Central memory CD8-positive, alpha-beta T cell (primary cell): ENCODE measurements around the gene LRCOL1.

Experiments used
- ATAC-seq: fragments of 150-1000 bp; cut with Tn5 transposase; replicated peaks from 2 replicates; pipeline ENCODE4 v1.10.0; 2022; ENCODE audit warnings: mild to moderate bottlenecking, moderate FRiP score, moderate number of reproducible peaks; ENCODE audit not compliant: poor library complexity, severe bottlenecking; ENCODE audit errors: extremely low read depth
- DNase-seq, 2 donors: peaks; one replicate each; pipeline ENCODE4 v3.0.0; 2021; ENCODE audit warnings: low spot score in 2 of 2
- H3K27ac Mint-ChIP-seq: one replicate; pipeline ENCODE4 v1.8.0; 2022; ENCODE audit warnings: low read depth, mild to moderate bottlenecking, moderate library complexity, mixed read lengths
- H3K27me3 Mint-ChIP-seq: one replicate; pipeline ENCODE4 v1.8.0; 2022; ENCODE audit warnings: mixed read lengths
- H3K36me3 Mint-ChIP-seq: one replicate; pipeline ENCODE4 v1.8.0; 2022; ENCODE audit warnings: mild to moderate bottlenecking, moderate library complexity, mixed read lengths; ENCODE audit not compliant: insufficient read depth
- H3K4me1 Mint-ChIP-seq: one replicate; pipeline ENCODE4 v1.8.0; 2022; ENCODE audit warnings: mixed read lengths
- H3K4me3 Mint-ChIP-seq: one replicate; pipeline ENCODE4 v1.8.0; 2022; ENCODE audit warnings: mild to moderate bottlenecking, moderate library complexity, mixed read lengths
- H3K9me3 Mint-ChIP-seq: one replicate; pipeline ENCODE4 v1.8.0; 2022; ENCODE audit warnings: mixed read lengths

Gene LRCOL1

DNA sequence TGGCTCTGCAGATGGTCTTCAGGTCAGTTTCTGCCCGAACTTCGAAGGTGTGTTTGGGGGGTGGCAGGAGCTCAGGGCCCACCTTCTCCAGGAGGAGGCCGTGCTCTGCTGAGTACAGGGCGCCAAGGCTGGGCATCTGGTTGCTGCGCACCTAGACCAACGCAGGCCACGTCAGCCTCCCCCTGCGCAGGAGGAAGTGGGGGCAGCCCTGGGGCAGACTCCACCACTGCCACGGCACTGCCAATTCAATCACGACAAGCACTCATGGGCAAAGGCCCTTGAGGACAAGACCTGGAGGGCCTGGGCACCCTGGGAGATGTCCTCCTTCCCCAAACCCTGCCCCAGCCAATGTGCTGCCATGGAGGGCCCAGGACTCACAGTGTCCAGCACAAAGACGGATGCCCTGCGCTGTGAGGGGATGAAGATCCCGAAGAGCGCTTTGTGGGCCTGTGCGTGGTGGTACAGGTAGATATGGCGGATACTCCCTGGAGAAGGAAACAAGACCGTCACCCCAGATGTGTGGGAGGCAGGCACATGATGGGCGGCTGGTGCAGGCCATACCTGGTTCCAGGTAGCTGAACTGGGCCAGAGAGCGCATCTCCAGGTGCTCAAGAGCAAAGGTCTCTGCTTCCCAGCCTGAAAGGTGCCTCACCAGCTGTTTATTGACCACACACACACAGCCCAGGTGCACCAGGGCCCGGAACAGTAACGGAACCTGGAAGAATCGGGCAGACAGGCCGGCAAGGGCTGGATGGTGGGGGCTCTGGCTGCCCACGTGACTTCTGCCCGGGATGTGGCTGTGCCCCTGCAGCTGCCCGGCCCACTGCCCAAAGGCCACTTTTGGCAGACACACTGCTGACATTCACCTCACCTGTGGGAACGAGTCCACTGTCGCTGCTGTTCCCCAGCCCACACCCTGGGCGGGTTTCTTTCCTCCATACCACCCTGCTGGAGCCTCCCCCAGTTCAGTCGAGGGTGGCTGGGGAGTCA is 32.8 kb upstream of the LRCOL1 start:
- Mint-ChIP-seq H3K4me3 (no peak overlapping the region), H3K36me3 (peaks cover 11% of the 10 kb centered on the region), H3K9me3 (no peaks in the 10 kb centered on the region), H3K27ac (no peak overlapping the region), H3K27me3 (no peaks in the 10 kb centered on the region), H3K4me1 (peaks cover 6% of the 10 kb centered on the region)
- ATAC-seq = no peak
- no peak for DNase-seq

DNA sequence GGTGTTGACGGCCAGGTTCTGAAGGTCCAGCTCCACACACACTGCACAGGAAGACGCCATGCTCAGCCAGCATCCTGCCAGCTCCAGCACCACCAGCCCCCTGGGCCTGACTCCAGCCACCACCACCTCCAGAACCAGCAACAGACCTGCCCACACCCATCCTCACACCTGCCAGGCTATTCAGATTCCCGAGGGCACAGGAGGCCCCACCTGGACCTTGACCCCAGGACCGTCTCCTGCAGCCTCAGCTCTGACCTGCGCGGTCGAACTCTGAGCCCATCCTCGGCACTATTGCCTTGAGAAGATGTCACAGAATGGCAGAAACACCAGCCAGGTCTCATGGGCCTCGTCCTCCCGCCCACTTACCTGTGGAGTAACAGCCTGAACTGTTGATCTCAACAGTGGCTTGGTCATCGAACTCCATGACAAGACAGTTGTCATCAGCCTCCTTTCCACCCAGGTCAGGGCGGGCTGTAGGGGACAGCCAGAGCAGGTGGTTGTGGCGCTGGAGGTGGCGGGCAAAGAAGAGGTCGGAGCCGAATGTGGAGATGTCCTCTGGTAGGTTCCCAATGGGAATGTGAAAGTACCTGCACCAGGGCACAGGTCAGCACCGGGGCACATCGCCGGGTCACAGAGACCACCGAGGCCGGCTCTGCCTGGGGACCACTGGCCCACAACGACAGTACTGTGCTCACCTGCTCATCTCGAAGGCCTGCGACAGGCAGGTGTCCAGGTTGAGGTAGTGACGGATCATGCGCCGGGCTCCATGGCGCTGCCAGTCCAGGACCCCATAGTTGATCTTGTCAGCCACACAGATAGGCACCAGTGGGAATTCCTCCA is 31.6 kb upstream of the LRCOL1 start:
- Mint-ChIP-seq H3K27me3 (no peaks in the 10 kb centered on the region), H3K4me1 (peaks cover 6% of the 10 kb centered on the region), H3K36me3 (peaks cover 10% of the 10 kb centered on the region), H3K9me3 (no peaks in the 10 kb centered on the region), H3K4me3 (no peak overlapping the region), H3K27ac (no peak overlapping the region)
- no peak for ATAC-seq
- no peak for DNase-seq

GRCh38 chr12:132640936-132641335 is 30.6 kb upstream of the LRCOL1 start:
- ATAC-seq = no peak
- DNase-seq = no peak
- no peak overlapping the region for H3K27ac Mint-ChIP-seq
- no peaks in the 10 kb centered on the region for H3K9me3 Mint-ChIP-seq
- H3K4me3 Mint-ChIP-seq = no peak overlapping the region
- peaks cover 6% of the 10 kb centered on the region for H3K4me1 Mint-ChIP-seq
- peaks cover 12% of the 10 kb centered on the region for H3K36me3 Mint-ChIP-seq
- no peaks in the 10 kb centered on the region for H3K27me3 Mint-ChIP-seq

GRCh38 chr12:132639956-132640520 is 29.7 kb upstream of the LRCOL1 start:
- no peak for DNase-seq
- Mint-ChIP-seq H3K27me3 (no peaks in the 10 kb centered on the region), H3K27ac (no peak overlapping the region), H3K9me3 (no peaks in the 10 kb centered on the region), H3K36me3 (peaks cover 14% of the 10 kb centered on the region), H3K4me1 (peaks cover 6% of the 10 kb centered on the region), H3K4me3 (no peak overlapping the region)
- ATAC-seq = no peak

DNA sequence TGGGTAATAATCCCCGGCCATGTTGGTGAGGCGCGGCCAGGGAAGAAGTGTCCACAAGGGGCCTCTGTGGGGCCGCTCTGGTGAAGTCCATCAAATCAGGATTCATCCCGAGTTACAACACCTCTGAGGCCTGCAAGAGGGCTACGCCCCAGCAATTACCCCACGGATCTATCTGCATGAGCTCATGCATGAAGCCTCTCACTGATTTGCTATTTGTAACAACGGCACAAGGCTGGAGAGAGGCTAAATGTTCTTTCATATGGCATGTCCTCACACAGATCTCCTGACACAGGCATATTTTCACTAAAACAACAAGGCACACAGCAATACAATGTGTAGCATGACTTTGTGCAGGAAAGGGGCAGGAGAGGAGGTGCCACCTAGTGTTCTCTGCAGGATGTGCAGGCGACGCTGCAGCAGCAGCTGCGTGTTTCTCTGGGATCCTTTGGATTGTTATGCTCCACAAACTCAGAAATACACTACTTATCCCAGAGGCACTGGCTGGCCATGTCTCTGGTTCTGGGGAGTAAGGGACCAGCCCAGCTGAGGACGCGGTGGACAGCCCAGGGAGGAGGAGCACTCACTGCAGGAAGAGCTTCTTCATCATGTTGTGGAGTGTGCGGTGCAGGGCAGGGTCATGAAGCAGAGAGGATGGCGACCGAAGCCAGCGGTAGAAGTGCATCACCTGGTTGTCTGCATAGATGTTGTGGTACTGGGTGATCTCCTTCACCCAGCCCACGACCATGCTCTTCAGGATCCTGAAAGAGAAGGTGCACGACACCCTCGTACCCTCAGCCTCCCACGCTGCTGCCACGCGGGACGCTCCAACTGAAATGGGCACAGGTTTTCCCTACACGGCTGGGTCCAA is 28.4 kb upstream of the LRCOL1 start:
- Mint-ChIP-seq H3K27ac (no peak overlapping the region), H3K4me1 (peaks cover 6% of the 10 kb centered on the region), H3K9me3 (no peaks in the 10 kb centered on the region), H3K4me3 (no peak overlapping the region), H3K36me3 (peaks cover 14% of the 10 kb centered on the region), H3K27me3 (no peaks in the 10 kb centered on the region)
- DNase-seq = no peak
- ATAC-seq = no peak

- ATAC-seq = no peak
- Mint-ChIP-seq H3K27ac (no peak overlapping the region), H3K4me1 (peaks cover 6% of the 10 kb centered on the region), H3K4me3 (no peak overlapping the region), H3K36me3 (peaks cover 18% of the 10 kb centered on the region), H3K27me3 (no peaks in the 10 kb centered on the region), H3K9me3 (no peaks in the 10 kb centered on the region)
- DNase-seq = no peak
Measured at GRCh38 chr12:132637811-132638210, 27.4 kb upstream of the LRCOL1 start.

DNA sequence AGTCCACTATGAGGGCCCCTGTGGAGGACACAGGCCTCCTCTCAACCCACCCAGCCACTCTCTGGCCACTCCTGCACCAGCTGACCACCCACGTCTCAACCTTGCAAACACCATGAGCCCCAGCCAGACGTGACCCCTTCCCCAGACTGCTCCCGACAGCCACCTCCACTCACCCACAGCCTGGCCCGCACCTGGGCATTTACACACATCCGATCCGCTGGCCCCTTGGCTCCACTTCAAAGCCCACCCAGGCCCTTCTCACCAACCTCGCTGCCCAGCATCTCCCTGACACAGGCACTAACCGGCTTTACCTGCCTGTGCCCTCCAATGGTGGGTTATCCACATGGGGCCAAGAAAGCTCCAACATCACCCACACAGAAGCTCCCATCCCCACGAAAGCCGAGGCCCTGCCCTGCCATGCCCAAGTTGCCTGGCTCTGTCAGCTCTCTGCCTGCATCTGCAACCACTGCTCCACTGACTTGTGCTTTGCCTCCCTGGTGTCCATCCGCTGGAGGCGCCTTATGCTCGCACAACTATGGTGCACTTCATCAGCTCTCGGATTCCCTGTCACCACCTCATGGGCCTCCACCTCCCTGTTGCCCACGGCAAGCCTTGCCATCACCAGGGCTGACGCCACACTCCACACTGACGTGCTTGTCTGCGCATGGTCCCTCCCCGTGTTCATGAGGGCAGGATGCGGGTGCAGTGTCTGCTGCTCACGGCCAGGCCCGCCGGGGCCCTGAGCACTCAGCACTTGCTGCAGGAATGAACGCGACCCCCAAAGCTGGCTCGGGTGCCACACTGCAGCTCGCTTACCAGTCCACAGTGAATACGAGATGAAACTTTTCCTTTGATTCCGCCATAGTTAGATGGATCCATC is 24.9 kb upstream of the LRCOL1 start:
- no peaks in the 10 kb centered on the region for H3K4me1 Mint-ChIP-seq
- peaks cover 18% of the 10 kb centered on the region for H3K36me3 Mint-ChIP-seq
- peak overlapping the region; percentile 86 for H3K27ac Mint-ChIP-seq
- no peaks in the 10 kb centered on the region for H3K9me3 Mint-ChIP-seq
- ATAC-seq (no peak), DNase-seq (no peak)
- no peaks in the 10 kb centered on the region for H3K27me3 Mint-ChIP-seq
- no peak overlapping the region for H3K4me3 Mint-ChIP-seq

DNA sequence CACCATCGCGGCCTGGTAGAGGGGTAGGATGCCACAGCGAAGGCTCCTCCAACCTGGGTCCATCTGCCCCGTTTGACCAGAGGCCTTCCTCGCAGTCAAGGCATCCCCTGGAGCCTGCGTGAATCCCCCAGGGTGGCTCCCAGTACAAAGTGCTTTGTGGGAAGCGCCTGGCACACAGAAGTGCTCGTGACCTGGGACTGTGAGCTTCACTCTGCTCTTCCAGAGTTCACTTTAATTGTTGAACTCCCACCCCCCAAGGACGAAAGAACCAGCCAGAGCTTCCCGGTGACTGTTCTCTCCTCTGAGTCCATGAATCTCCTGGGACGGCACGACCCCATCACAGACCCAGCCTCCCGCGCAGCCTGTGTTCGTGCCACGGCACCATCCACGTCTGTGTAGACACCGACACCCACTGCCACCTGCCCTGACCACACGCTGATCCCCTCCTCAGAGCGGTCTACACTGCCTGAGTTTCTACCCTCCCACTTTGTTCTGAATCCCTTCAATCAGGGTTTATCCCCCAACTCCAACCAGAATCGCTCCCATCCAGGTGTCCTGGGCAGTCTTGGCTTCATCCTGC is 24.1 kb upstream of the LRCOL1 start:
- no peak for DNase-seq
- H3K36me3 Mint-ChIP-seq = peaks cover 21% of the 10 kb centered on the region
- peak overlapping the region; percentile 86 for H3K27ac Mint-ChIP-seq
- H3K9me3 Mint-ChIP-seq = no peaks in the 10 kb centered on the region
- no peaks in the 10 kb centered on the region for H3K27me3 Mint-ChIP-seq
- no peaks in the 10 kb centered on the region for H3K4me1 Mint-ChIP-seq
- ATAC-seq = no peak
- no peak overlapping the region for H3K4me3 Mint-ChIP-seq

- Mint-ChIP-seq H3K27me3 (no peaks in the 10 kb centered on the region), H3K27ac (no peak overlapping the region), H3K4me3 (no peak overlapping the region), H3K9me3 (no peaks in the 10 kb centered on the region), H3K4me1 (no peaks in the 10 kb centered on the region), H3K36me3 (peaks cover 20% of the 10 kb centered on the region)
- DNase-seq (no peak), ATAC-seq (no peak)
Measured at GRCh38 chr12:132633901-132634300, 23.5 kb upstream of the LRCOL1 start.

GRCh38 chr12:132633398-132633797 is 23.0 kb upstream of the LRCOL1 start:
- no peaks in the 10 kb centered on the region for H3K9me3 Mint-ChIP-seq
- H3K4me3 Mint-ChIP-seq = no peak overlapping the region
- no peaks in the 10 kb centered on the region for H3K27me3 Mint-ChIP-seq
- H3K27ac Mint-ChIP-seq = no peak overlapping the region
- no peaks in the 10 kb centered on the region for H3K4me1 Mint-ChIP-seq
- DNase-seq = no peak
- peaks cover 18% of the 10 kb centered on the region for H3K36me3 Mint-ChIP-seq
- no peak for ATAC-seq
